ENCODE measurements around the gene NPC1.
A peak's percentile ranks its signal among the peaks of the same experiment; 100 is the strongest.
"Not testable (repeated sequence)": the region's sequence is repeated elsewhere in the genome, so short reads cannot be mapped to it uniquely, and the experiment has no call there.

Gene NPC1

GRCh38 chr18:23503038-23503962 is 83.0 kb downstream of the NPC1 start, which contains the start of gene RMC1:
Gene RMC1, plus strand, starts transcription at chr18:23503511. Its CDS starts 108 bp downstream, at chr18:23503619.
- Histone ChIP-seq H3K79me2 (ENCODE audit: control insufficient read depth, insufficient read depth, low read length, unreplicated experiment) (peaks cover 23% of the 10 kb centered on the region), H3K36me3 (ENCODE audit: insufficient read depth, low read length) (no peaks in the 10 kb centered on the region), H2AFZ (ENCODE audit: low read length, unreplicated experiment) (peak within 1 kb of the TSS; percentile 94), H3K27ac (ENCODE audit: low read depth, low read length) (peak within 1 kb of the TSS; percentile 14; the same call in 1 of the 2 replicates), H3K27me3 (ENCODE audit: insufficient read depth, low read length) (no peaks in the 10 kb centered on the region), H3K4me1 (ENCODE audit: control insufficient read depth, insufficient read depth, low read length, unreplicated experiment) (peaks cover 19% of the 10 kb centered on the region), H3K4me3 (ENCODE audit: low read depth, low read length) (peak within 1 kb of the TSS; percentile 97)

DNA sequence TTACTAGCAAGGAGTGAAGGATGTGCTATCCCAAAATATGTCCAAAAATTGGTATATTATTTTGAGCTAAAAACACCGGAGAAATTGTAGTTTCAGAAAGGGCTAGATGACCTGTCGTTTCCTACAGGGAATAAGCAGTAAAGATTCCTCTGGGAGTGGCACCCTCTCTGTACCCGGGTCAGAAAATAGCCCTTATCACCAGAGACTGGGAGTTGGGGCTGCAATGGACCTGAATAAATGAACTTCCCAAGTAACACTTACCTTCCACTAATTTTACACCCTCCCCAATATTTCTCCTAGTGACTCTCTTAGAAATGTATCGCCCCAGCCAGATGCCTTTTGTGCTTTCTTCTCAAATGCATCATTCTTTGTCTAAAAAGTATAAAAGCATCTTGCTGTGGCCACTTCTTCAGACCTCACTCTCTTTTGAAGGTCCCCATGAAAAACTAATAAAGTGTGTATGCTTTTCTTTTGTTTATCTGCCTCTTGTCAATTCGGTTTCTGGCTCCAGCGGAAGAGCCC is 83.7 kb downstream of the NPC1 start:
- H3K79me2 ChIP-seq (ENCODE audit: control insufficient read depth, insufficient read depth, low read length, unreplicated experiment): peaks cover 23% of the 10 kb centered on the region
- no peaks in the 10 kb centered on the region for H3K36me3 ChIP-seq (ENCODE audit: insufficient read depth, low read length)
- peak overlapping the region; percentile 33 for H2AFZ ChIP-seq (ENCODE audit: low read length, unreplicated experiment)
- H3K4me3 ChIP-seq (ENCODE audit: low read depth, low read length): peak overlapping the region; percentile 97
- no peak overlapping the region for H3K27ac ChIP-seq (ENCODE audit: low read depth, low read length)
- peaks cover 19% of the 10 kb centered on the region for H3K4me1 ChIP-seq (ENCODE audit: control insufficient read depth, insufficient read depth, low read length, unreplicated experiment)
- H3K27me3 ChIP-seq (ENCODE audit: insufficient read depth, low read length): no peaks in the 10 kb centered on the region

DNA sequence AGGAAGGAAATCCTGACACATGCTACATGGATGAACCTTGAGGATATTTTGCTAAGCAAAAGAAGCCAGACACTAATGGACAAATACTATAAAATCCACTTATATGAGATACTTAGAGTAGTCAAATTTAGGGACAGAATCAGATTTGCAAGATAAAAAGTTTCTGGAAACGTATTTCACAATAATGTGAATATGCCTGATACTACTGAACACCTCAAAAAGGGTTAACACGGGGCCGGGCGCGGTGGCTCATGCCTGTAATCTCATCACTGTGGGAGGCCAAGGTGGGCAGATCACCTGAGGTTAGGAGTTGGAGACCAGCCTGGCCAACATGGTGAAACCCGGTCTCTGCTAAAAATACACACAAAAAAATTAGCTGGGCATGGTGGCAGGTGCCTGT is 84.7 kb downstream of the NPC1 start:
- Histone ChIP-seq H3K79me2 (ENCODE audit: control insufficient read depth, insufficient read depth, low read length, unreplicated experiment) (peaks cover 23% of the 10 kb centered on the region), H2AFZ (ENCODE audit: low read length, unreplicated experiment) (no peak overlapping the region), H3K27ac (ENCODE audit: low read depth, low read length) (no peak overlapping the region), H3K36me3 (ENCODE audit: insufficient read depth, low read length) (no peaks in the 10 kb centered on the region), H3K4me1 (ENCODE audit: control insufficient read depth, insufficient read depth, low read length, unreplicated experiment) (peaks cover 19% of the 10 kb centered on the region), H3K27me3 (ENCODE audit: insufficient read depth, low read length) (no peaks in the 10 kb centered on the region), H3K4me3 (ENCODE audit: low read depth, low read length) (no peak overlapping the region)

GRCh38 chr18:23499291-23499781 is 87.0 kb downstream of the NPC1 start:
- H3K4me3 ChIP-seq (ENCODE audit: low read depth, low read length): no peak overlapping the region
- no peak overlapping the region for H3K27ac ChIP-seq (ENCODE audit: low read depth, low read length)
- H3K79me2 ChIP-seq (ENCODE audit: control insufficient read depth, insufficient read depth, low read length, unreplicated experiment): peaks cover 8% of the 10 kb centered on the region
- peaks cover 14% of the 10 kb centered on the region for H3K4me1 ChIP-seq (ENCODE audit: control insufficient read depth, insufficient read depth, low read length, unreplicated experiment)
- no peak overlapping the region for H2AFZ ChIP-seq (ENCODE audit: low read length, unreplicated experiment)
- no peaks in the 10 kb centered on the region for H3K27me3 ChIP-seq (ENCODE audit: insufficient read depth, low read length)
- no peaks in the 10 kb centered on the region for H3K36me3 ChIP-seq (ENCODE audit: insufficient read depth, low read length)

DNA sequence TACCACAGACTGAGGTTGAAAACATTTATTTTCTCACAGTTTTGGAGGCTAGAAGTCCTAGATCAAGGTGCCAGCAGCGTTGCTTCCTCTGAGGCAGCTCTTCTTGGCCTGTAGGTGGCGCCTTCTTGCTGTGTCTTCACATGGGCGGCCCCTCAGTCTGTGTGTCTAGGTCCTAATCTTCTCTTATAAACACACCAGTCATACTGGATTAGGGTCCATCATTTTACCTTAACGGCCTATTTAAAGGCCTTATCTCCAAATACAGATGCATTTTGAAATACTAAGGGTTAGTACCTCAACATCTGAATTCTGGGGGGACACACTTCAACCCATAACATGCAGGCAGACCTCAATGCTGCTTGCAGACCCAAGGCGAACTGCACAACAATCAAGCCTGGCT is 87.4 kb downstream of the NPC1 start:
- H3K27me3 ChIP-seq (ENCODE audit: insufficient read depth, low read length): no peaks in the 10 kb centered on the region
- H3K79me2 ChIP-seq (ENCODE audit: control insufficient read depth, insufficient read depth, low read length, unreplicated experiment): peaks cover 4% of the 10 kb centered on the region
- H3K4me1 ChIP-seq (ENCODE audit: control insufficient read depth, insufficient read depth, low read length, unreplicated experiment): peaks cover 13% of the 10 kb centered on the region
- no peak overlapping the region for H3K27ac ChIP-seq (ENCODE audit: low read depth, low read length)
- no peak overlapping the region for H2AFZ ChIP-seq (ENCODE audit: low read length, unreplicated experiment)
- no peak overlapping the region for H3K4me3 ChIP-seq (ENCODE audit: low read depth, low read length)
- no peaks in the 10 kb centered on the region for H3K36me3 ChIP-seq (ENCODE audit: insufficient read depth, low read length)

DNA sequence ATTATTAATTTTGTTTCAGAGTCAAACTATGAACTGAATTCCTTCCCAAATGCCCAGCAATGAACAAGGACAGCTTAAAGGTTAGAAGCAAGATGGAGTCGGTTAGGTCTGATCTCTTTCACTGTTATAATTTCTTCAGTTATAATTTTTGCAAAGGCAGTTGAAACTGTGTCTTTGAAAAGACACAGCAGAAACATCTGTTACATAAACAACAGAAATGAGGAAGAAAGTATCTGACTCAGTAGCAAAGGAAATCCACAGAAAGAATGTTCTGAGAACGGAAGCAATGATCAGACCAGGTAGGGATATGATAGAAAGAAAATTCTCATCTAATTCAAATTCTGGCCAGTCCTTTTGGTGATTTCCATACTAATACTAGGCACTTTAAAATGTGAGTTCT is 88.2 kb downstream of the NPC1 start:
- Histone ChIP-seq H3K4me3 (ENCODE audit: low read depth, low read length) (no peak overlapping the region), H2AFZ (ENCODE audit: low read length, unreplicated experiment) (no peak overlapping the region), H3K79me2 (ENCODE audit: control insufficient read depth, insufficient read depth, low read length, unreplicated experiment) (no peaks in the 10 kb centered on the region), H3K27ac (ENCODE audit: low read depth, low read length) (no peak overlapping the region), H3K27me3 (ENCODE audit: insufficient read depth, low read length) (no peaks in the 10 kb centered on the region), H3K36me3 (ENCODE audit: insufficient read depth, low read length) (no peaks in the 10 kb centered on the region), H3K4me1 (ENCODE audit: control insufficient read depth, insufficient read depth, low read length, unreplicated experiment) (peaks cover 13% of the 10 kb centered on the region)

- Histone ChIP-seq H2AFZ (ENCODE audit: low read length, unreplicated experiment) (no peak overlapping the region), H3K4me1 (ENCODE audit: control insufficient read depth, insufficient read depth, low read length, unreplicated experiment) (peaks cover 6% of the 10 kb centered on the region), H3K4me3 (ENCODE audit: low read depth, low read length) (no peak overlapping the region), H3K79me2 (ENCODE audit: control insufficient read depth, insufficient read depth, low read length, unreplicated experiment) (no peaks in the 10 kb centered on the region), H3K36me3 (ENCODE audit: insufficient read depth, low read length) (no peaks in the 10 kb centered on the region), H3K27me3 (ENCODE audit: insufficient read depth, low read length) (no peaks in the 10 kb centered on the region), H3K27ac (ENCODE audit: low read depth, low read length) (no peak overlapping the region)
These were observed 90.4 kb downstream of the NPC1 start for GRCh38 chr18:23495723-23496440.

DNA sequence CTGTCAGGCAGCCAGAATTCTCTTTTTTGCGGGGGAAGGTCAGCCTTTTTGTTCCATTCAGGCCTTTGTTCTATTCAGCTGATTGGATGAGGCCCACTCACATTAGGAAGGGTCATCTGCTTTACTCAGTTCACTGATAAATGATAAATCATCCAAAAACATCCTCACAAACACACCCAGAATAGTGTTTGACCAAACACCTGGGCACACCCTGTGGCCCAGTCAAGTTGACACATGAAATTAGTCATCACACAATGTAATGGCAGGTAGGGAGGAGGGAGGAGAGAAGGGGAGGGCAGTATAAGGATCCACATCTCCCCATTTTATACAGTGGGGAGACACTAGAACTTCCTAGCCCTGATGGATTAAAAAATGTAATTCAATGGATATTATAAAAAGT is 91.3 kb downstream of the NPC1 start:
- no peaks in the 10 kb centered on the region for H3K36me3 ChIP-seq (ENCODE audit: insufficient read depth, low read length)
- H3K79me2 ChIP-seq (ENCODE audit: control insufficient read depth, insufficient read depth, low read length, unreplicated experiment): no peaks in the 10 kb centered on the region
- no peaks in the 10 kb centered on the region for H3K27me3 ChIP-seq (ENCODE audit: insufficient read depth, low read length)
- peaks cover 6% of the 10 kb centered on the region for H3K4me1 ChIP-seq (ENCODE audit: control insufficient read depth, insufficient read depth, low read length, unreplicated experiment)
- no peak overlapping the region for H3K4me3 ChIP-seq (ENCODE audit: low read depth, low read length)
- H2AFZ ChIP-seq (ENCODE audit: low read length, unreplicated experiment): no peak overlapping the region
- no peak overlapping the region for H3K27ac ChIP-seq (ENCODE audit: low read depth, low read length)

GRCh38 chr18:23493654-23494053 is 92.7 kb downstream of the NPC1 start:
- Histone ChIP-seq H3K27ac (ENCODE audit: low read depth, low read length) (no peak overlapping the region), H3K79me2 (ENCODE audit: control insufficient read depth, insufficient read depth, low read length, unreplicated experiment) (no peaks in the 10 kb centered on the region), H3K4me3 (ENCODE audit: low read depth, low read length) (no peak overlapping the region), H3K36me3 (ENCODE audit: insufficient read depth, low read length) (no peaks in the 10 kb centered on the region), H3K27me3 (ENCODE audit: insufficient read depth, low read length) (no peaks in the 10 kb centered on the region), H2AFZ (ENCODE audit: low read length, unreplicated experiment) (no peak overlapping the region), H3K4me1 (ENCODE audit: control insufficient read depth, insufficient read depth, low read length, unreplicated experiment) (no peaks in the 10 kb centered on the region)

DNA sequence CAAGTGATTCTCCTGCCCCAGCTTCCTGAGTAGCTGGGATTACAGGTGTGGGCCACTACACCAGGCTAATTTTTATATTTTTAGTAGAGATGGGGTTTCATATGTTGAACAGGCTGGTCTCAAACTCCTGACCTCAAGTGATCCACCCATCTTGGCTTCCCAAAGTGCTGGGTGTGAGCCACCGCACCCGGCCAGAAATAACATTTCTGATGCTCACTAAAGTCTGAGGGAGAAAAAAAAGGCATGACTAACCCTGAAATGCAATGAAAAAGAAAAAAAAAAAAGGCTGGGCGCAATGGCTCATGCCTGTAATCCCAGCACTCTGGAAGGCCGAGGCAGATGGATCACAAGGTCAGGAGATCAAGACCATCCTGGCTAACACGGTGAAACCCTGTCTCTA is 96.7 kb downstream of the NPC1 start:
- H3K27me3 ChIP-seq (ENCODE audit: insufficient read depth, low read length); H3K4me1 ChIP-seq (ENCODE audit: control insufficient read depth, insufficient read depth, low read length, unreplicated experiment); H2AFZ ChIP-seq (ENCODE audit: low read length, unreplicated experiment); H3K36me3 ChIP-seq (ENCODE audit: insufficient read depth, low read length); H3K4me3 ChIP-seq (ENCODE audit: low read depth, low read length); H3K27ac ChIP-seq (ENCODE audit: low read depth, low read length); H3K79me2 ChIP-seq (ENCODE audit: control insufficient read depth, insufficient read depth, low read length, unreplicated experiment): not testable (repeated sequence)
